K562 (cell line): ENCODE data around the gene MPC2. TPM values are rescaled to one million over a fixed set of nuclear protein-coding genes. Genes with fewer than 3 reads are reported as not detected.

ENCODE experiments used
- ARNT ChIP-seq, 2 experiments: fragments of 450-650 bp; IDR thresholded peaks; 2 replicates each; pipeline ENCODE4 v1.6.1; 2016; ENCODE audit warnings: mild to moderate bottlenecking in 1 of 2
- FOXK1 ChIP-seq: sonication (generic); formaldehyde crosslinking; IDR thresholded peaks from 2 replicates; pipeline ENCODE4 v1.8.0; 2022; ENCODE audit warnings: missing genetic modification reagents, mild to moderate bottlenecking, borderline replicate concordance
- GATA2 ChIP-seq: sonication (generic); formaldehyde crosslinking; IDR thresholded peaks from 2 replicates; pipeline ENCODE4 v1.4.0; 2020; ENCODE audit warnings: mild to moderate bottlenecking, missing genetic modification reagents
- MTA2 ChIP-seq: fragments of 450-650 bp; IDR thresholded peaks from 2 replicates; pipeline ENCODE4 v1.6.1; 2016; ENCODE audit warnings: low read depth
- MYNN ChIP-seq, 2 experiments: sonication (generic); formaldehyde crosslinking in 1 of 2; IDR thresholded peaks; 2 replicates each; pipeline versions ENCODE4 v1.5.0 to v1.6.1; 2016 to 2020; ENCODE audit warnings: antibody characterized with exemption in 1 of 2, missing genetic modification reagents in 1 of 2
- NR4A1 ChIP-seq, 2 experiments: fragments of 250-450 bp in 1 of 2; fragments of 450-650 bp in 1 of 2; sonication (Bioruptor Pico) in 1 of 2; IDR thresholded peaks; 2 replicates each; pipeline versions ENCODE4 v1.4.0 to v1.6.1; 2016 to 2020; ENCODE audit warnings: mild to moderate bottlenecking in 2 of 2, missing compliant biosample characterization in 1 of 2, missing genetic modification characterization in 1 of 2, moderate library complexity in 1 of 2
- ZNF12 ChIP-seq: sonication (generic); formaldehyde crosslinking; IDR thresholded peaks from 2 replicates; pipeline ENCODE4 v1.4.0; 2020; ENCODE audit warnings: mild to moderate bottlenecking, missing genetic modification reagents
- ZNF121 ChIP-seq: sonication (generic); formaldehyde crosslinking; conservative IDR thresholded peaks from 2 replicates; pipeline ENCODE4 v1.8.0; 2022; ENCODE audit warnings: missing genetic modification reagents
- ZNF77 ChIP-seq: fragments of 250-450 bp; sonication (Bioruptor Pico); IDR thresholded peaks from 2 replicates; pipeline ENCODE4 v1.5.0; 2020
- polyA plus RNA-seq, 8 experiments: library from polyadenylated mRNA; depleted of rRNA in 4 of 8; stranded (reverse) in 5 of 8; unstranded in 3 of 8; fragments of >200 nt; fragmentation: Nextera tagmentation in 2 of 8; fragmentation: Illumina TruSeq in 1 of 8; extraction: Ambion mirVana in 2 of 8; extraction: Trizol in 1 of 8; gene quantifications; 2 replicates each; pipeline versions ENCODE4 v1.2.1 to v1.2.3, GENCODE V29; 2011 to 2014; ENCODE audit warnings: inconsistent platforms in 1 of 8, missing spikeins in 1 of 8
- total RNA-seq, 7 experiments: library from RNA; depleted of rRNA in 6 of 7; stranded (reverse); fragments of >200 nt in 6 of 7; fragmentation: Illumina TruSeq in 2 of 7; extraction: Trizol in 2 of 7; gene quantifications; 2 replicates each; pipeline versions ENCODE4 v1.2.1 to v1.2.3, GENCODE V29; 2011 to 2021; ENCODE audit warnings: low replicate concordance in 1 of 7
- TF ChIP-seq, protein P1 (sequence below), 3 experiments: fragments of 200-800 bp in 1 of 3; sonication (Bioruptor generic) in 1 of 3; sonication (generic) in 1 of 3; formaldehyde crosslinking in 1 of 3; IDR thresholded peaks; 2 replicates each; pipeline versions ENCODE4 v1.6.1 to v1.8.0; 2016 to 2022; ENCODE audit warnings: mild to moderate bottlenecking in 2 of 3, missing compliant biosample characterization in 2 of 3, missing genetic modification characterization in 2 of 3, missing genetic modification reagents in 1 of 3
- TF ChIP-seq, protein P2 (sequence below): fragments of 250-450 bp; sonication (Bioruptor Pico); IDR thresholded peaks from 2 replicates; pipeline ENCODE4 v1.4.0; 2020; ENCODE audit warnings: mild to moderate bottlenecking, moderate library complexity, borderline replicate concordance
- TF ChIP-seq, protein P3 (sequence below): conservative IDR thresholded peaks from 2 replicates; pipeline ENCODE4 v1.6.1; 2011; ENCODE audit warnings: low read depth, mild to moderate bottlenecking, low read length; ENCODE audit not compliant: control insufficient read depth
- TF ChIP-seq, protein P4 (sequence below): fragments of 250-450 bp; sonication (Bioruptor Pico); IDR thresholded peaks from 2 replicates; pipeline ENCODE4 v1.9.0; 2021; ENCODE audit warnings: mild to moderate bottlenecking
- TF ChIP-seq, protein P5 (sequence below), 2 experiments: fragments of 250-450 bp in 1 of 2; fragments of 450-650 bp in 1 of 2; sonication (Bioruptor Pico) in 1 of 2; IDR thresholded peaks; 2 replicates each; pipeline versions ENCODE4 v1.6.1 to v1.8.0; 2016 to 2021; ENCODE audit warnings: mild to moderate bottlenecking in 2 of 2, moderate library complexity in 2 of 2, missing compliant biosample characterization in 1 of 2, missing genetic modification characterization in 1 of 2
- TF ChIP-seq, protein P6 (sequence below): IDR thresholded peaks from 3 replicates; pipeline ENCODE4 v1.6.1; 2011; ENCODE audit warnings: borderline replicate concordance, mild to moderate bottlenecking; ENCODE audit not compliant: insufficient read length, insufficient read depth
- TF ChIP-seq, protein P7 (sequence below): IDR thresholded peaks from 2 replicates; pipeline ENCODE4 v1.6.1; 2011; ENCODE audit not compliant: insufficient read length; ENCODE audit errors: extremely low read depth

The MPC2 gene
- total and polyA plus RNA-seq, 9 of the 15 experiments (the other 6 are each of a cell fraction or from before 2014, with no cell fraction given) = 70.7 to 179 (median 144) TPM

DNA sequence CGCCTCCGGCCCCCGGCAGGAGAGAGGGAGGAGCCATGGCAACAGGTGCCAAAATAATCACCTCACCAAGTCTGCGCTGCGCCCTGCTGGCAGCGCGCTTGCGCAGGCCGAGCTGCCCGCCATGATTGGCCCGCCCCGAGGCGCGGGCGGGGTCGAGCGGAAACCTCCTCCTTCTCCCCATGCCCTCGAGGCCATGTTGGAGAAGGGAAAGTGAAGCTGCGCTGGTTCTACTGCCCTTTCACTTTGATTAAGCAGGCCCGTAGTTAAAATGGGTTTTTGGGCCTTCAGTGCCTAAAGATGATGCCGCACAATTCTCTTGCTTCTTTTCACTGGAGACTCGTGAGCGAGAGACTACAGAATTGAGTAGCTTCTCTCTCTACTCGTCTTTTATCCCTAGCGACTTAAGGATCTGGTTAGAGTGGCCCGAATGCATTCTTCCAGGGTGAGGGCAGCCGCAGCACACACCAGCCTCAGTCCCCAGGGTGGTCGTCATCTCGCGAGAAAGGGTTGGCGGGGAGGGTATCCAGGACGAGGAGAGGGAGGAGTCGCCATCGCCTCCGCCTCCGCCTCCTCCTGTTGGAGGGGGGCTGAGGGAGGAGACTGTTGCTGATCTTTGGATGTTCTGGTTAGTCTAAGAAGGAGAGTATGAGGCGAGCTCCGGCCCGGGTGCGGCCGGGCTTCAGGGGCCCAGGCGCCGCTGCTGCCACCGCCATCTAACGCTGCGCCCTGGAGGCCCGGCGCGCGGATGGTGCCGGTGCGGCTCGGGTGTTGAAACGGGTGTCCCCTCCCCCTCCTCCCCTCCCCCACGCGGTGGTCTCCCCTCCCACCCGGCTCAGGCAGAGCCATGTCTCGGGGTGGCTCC is 573 bp downstream of the MPC2 start, which contains the start of gene DCAF6 (continued):
- TF ChIP-seq, protein P1, sequence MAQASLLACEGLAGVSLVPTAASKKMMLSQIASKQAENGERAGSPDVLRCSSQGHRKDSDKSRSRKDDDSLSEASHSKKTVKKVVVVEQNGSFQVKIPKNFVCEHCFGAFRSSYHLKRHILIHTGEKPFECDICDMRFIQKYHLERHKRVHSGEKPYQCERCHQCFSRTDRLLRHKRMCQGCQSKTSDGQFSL (CRISPR knock-in tag; IDR thresholded peaks at IDR 0.05) = 0 out of 2 replicates have a peak, but pooled peaks have one; percentile 86
- TF ChIP-seq, protein P1 (tag; IDR thresholded peaks at IDR 0.05) = no peak; a peak in 1 of 4 replicates
- TF ChIP-seq MTA2 = peak; percentile 14; the same call in 1 of the 2 replicates
- TF ChIP-seq, protein P2, sequence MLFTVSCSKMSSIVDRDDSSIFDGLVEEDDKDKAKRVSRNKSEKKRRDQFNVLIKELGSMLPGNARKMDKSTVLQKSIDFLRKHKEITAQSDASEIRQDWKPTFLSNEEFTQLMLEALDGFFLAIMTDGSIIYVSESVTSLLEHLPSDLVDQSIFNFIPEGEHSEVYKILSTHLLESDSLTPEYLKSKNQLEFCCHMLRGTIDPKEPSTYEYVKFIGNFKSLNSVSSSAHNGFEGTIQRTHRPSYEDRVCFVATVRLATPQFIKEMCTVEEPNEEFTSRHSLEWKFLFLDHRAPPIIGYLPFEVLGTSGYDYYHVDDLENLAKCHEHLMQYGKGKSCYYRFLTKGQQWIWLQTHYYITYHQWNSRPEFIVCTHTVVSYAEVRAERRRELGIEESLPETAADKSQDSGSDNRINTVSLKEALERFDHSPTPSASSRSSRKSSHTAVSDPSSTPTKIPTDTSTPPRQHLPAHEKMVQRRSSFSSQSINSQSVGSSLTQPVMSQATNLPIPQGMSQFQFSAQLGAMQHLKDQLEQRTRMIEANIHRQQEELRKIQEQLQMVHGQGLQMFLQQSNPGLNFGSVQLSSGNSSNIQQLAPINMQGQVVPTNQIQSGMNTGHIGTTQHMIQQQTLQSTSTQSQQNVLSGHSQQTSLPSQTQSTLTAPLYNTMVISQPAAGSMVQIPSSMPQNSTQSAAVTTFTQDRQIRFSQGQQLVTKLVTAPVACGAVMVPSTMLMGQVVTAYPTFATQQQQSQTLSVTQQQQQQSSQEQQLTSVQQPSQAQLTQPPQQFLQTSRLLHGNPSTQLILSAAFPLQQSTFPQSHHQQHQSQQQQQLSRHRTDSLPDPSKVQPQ = no peak
- TF ChIP-seq, protein P3, sequence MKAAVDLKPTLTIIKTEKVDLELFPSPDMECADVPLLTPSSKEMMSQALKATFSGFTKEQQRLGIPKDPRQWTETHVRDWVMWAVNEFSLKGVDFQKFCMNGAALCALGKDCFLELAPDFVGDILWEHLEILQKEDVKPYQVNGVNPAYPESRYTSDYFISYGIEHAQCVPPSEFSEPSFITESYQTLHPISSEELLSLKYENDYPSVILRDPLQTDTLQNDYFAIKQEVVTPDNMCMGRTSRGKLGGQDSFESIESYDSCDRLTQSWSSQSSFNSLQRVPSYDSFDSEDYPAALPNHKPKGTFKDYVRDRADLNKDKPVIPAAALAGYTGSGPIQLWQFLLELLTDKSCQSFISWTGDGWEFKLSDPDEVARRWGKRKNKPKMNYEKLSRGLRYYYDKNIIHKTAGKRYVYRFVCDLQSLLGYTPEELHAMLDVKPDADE = peak; percentile 74
- TF ChIP-seq ZNF77 (CRISPR knock-in tag) = no peak
- TF ChIP-seq ARNT (IDR thresholded peaks at IDR 0.05) = 0 out of 4 replicates have a peak, but pooled peaks of 1 of the 2 experiments have one; percentile 77
- TF ChIP-seq, protein P4, sequence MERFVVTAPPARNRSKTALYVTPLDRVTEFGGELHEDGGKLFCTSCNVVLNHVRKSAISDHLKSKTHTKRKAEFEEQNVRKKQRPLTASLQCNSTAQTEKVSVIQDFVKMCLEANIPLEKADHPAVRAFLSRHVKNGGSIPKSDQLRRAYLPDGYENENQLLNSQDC = peak; percentile 79
- 0 out of 2 replicates have a peak, but pooled peaks have one; percentile 45 for TF ChIP-seq NR4A1 (CRISPR knock-in tag; IDR thresholded peaks at IDR 0.05)
- TF ChIP-seq NR4A1 (tag; IDR thresholded peaks at IDR 0.05) = no peak
- TF ChIP-seq, protein P5, sequence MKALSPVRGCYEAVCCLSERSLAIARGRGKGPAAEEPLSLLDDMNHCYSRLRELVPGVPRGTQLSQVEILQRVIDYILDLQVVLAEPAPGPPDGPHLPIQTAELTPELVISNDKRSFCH (CRISPR knock-in tag; IDR thresholded peaks at IDR 0.05) = no peak
- TF ChIP-seq, protein P5 (tag; IDR thresholded peaks at IDR 0.05) = peak; percentile 87
- TF ChIP-seq ZNF121 = no peak
- TF ChIP-seq ZNF12 (CRISPR knock-in tag) = peak; percentile 32; the same call in 1 of the 2 replicates
- peak; percentile 53; the same call in 1 of the 2 replicates for TF ChIP-seq FOXK1 (CRISPR knock-in tag)
- no peak for TF ChIP-seq GATA2 (CRISPR knock-in tag)
- TF ChIP-seq, protein P6, sequence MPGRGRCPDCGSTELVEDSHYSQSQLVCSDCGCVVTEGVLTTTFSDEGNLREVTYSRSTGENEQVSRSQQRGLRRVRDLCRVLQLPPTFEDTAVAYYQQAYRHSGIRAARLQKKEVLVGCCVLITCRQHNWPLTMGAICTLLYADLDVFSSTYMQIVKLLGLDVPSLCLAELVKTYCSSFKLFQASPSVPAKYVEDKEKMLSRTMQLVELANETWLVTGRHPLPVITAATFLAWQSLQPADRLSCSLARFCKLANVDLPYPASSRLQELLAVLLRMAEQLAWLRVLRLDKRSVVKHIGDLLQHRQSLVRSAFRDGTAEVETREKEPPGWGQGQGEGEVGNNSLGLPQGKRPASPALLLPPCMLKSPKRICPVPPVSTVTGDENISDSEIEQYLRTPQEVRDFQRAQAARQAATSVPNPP = no peak
- TF ChIP-seq, protein P7, sequence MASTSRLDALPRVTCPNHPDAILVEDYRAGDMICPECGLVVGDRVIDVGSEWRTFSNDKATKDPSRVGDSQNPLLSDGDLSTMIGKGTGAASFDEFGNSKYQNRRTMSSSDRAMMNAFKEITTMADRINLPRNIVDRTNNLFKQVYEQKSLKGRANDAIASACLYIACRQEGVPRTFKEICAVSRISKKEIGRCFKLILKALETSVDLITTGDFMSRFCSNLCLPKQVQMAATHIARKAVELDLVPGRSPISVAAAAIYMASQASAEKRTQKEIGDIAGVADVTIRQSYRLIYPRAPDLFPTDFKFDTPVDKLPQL = peak; percentile 52
- peak; percentile 39; the same call in 1 of the 2 replicates for TF ChIP-seq MYNN (IDR thresholded peaks at IDR 0.05)
- no peak for TF ChIP-seq MYNN (CRISPR knock-in tag; IDR thresholded peaks at IDR 0.05)
